GM12878 (cell line): ENCODE measurements around the gene SLCO6A1. TPM values are rescaled to one million over a fixed set of nuclear protein-coding genes. Genes with fewer than 3 reads are reported as not detected.

Experiments used
- ATAC-seq: fragments of 200-7000 bp; cut with Tn5 transposase; 3 replicates; pipeline ENCODE4 v1.9.1; 2020; ENCODE audit warnings: mild to moderate bottlenecking, moderate library complexity
- BruUV-seq: library from RNA; stranded (reverse); fragments of 400-500 nt; replicated peaks from 2 replicates; lab custom pipeline; 2021; lab: Mats Ljungman, UMichigan
- CTCF ChIA-PET: fragments of 300-600 bp; sonication (Branson Sonifier 250); formaldehyde crosslinking; extraction: SDS; loops from one replicate; lab custom pipeline; 2021; ENCODE audit warnings: inconsistent platforms; lab: Yijun Ruan, JAX
- POLR2A ChIA-PET: fragments of 350-600 bp; formaldehyde crosslinking; extraction: SDS; loops from one replicate; lab custom pipeline; 2021; ENCODE audit warnings: inconsistent platforms; lab: Charles Lee
- RAD21 ChIA-PET: fragments of 300-600 bp; sonication (Branson Sonifier 250); formaldehyde crosslinking; loops from one replicate; lab custom pipeline; 2023; ENCODE audit warnings: antibody characterized with exemption; ENCODE audit not compliant: unreplicated experiment; lab: Charles Lee
- SMC1A ChIA-PET: fragments of 300-600 bp; sonication (Branson Sonifier 250); formaldehyde crosslinking; loops from one replicate; lab custom pipeline; 2023; ENCODE audit not compliant: unreplicated experiment, uncharacterized antibody; lab: Charles Lee
- DNase-seq: peaks from one replicate; pipeline ENCODE4 v3.0.0-alpha.2; 2011; ENCODE audit warnings: low read depth, low spot score
- FAIRE-seq: peaks from 3 replicates; lab custom pipeline; 2011; peaks lifted over from hg19 to GRCh38; lab: Jason Lieb, UNC
- H2AFZ ChIP-seq: 2 replicates; pipeline ENCODE4 v1.6.0; 2011; ENCODE audit warnings: low read depth, low read length, control low read depth; ENCODE audit not compliant: control insufficient read depth
- H3K27ac ChIP-seq: 2 replicates; pipeline ENCODE4 v1.5.1; 2011; ENCODE audit warnings: control low read depth; ENCODE audit not compliant: control insufficient read depth, insufficient read depth
- H3K27me3 ChIP-seq, 2 experiments: replicated peaks in 1 of 2; 2 replicates each; pipeline versions ENCODE4 v1.6.0 to v1.6.1; 2011; ENCODE audit warnings: low read length in 1 of 2; ENCODE audit not compliant: control insufficient read depth in 2 of 2, insufficient read depth in 2 of 2
- H3K36me3 ChIP-seq, 2 experiments: 2 replicates each; pipeline ENCODE4 v1.5.1; 2011; ENCODE audit warnings: low read length in 1 of 2; ENCODE audit not compliant: control insufficient read depth in 2 of 2, insufficient read depth in 2 of 2
- H3K4me1 ChIP-seq: 2 replicates; pipeline ENCODE4 v1.6.1; 2011; ENCODE audit warnings: mild to moderate bottlenecking, low read length, moderate library complexity, mixed read lengths; ENCODE audit not compliant: control insufficient read depth, insufficient read depth
- H3K4me2 ChIP-seq: 2 replicates; pipeline ENCODE4 v1.6.0; 2011; ENCODE audit warnings: control low read depth; ENCODE audit not compliant: control insufficient read depth, insufficient read depth
- H3K4me3 ChIP-seq: fragments of 200-600 bp; sonication (generic); 2 replicates; pipeline ENCODE4 v1.5.1; 2016
- H3K79me2 ChIP-seq: 2 replicates; pipeline ENCODE4 v1.6.0; 2011; ENCODE audit warnings: low read length; ENCODE audit not compliant: control insufficient read depth, insufficient read depth
- H3K9ac ChIP-seq: 2 replicates; pipeline ENCODE4 v1.8.0; 2011; ENCODE audit warnings: low read length, control low read depth, mixed read lengths; ENCODE audit not compliant: control insufficient read depth, insufficient read depth
- H3K9me3 ChIP-seq: replicated peaks from 3 replicates; pipeline ENCODE4 v1.5.1; 2011; ENCODE audit warnings: mild to moderate bottlenecking, low read length; ENCODE audit not compliant: control insufficient read depth, insufficient read depth
- H4K20me1 ChIP-seq: 2 replicates; pipeline ENCODE4 v1.6.0; 2011; ENCODE audit not compliant: control insufficient read depth, insufficient read depth
- CHD2 ChIP-seq: IDR thresholded peaks from 2 replicates; pipeline ENCODE4 v1.6.1; 2011; ENCODE audit warnings: low read depth, low read length, improper control_type of control experiment, borderline replicate concordance
- E4F1 ChIP-seq: fragments of 450-650 bp; IDR thresholded peaks from 2 replicates; pipeline ENCODE4 v1.6.1; 2018; ENCODE audit warnings: borderline replicate concordance, mild to moderate bottlenecking; ENCODE audit not compliant: partially characterized antibody
- EED ChIP-seq: sonication (generic); IDR thresholded peaks from 2 replicates; pipeline ENCODE4 v1.6.1; 2016; ENCODE audit warnings: antibody characterized with exemption, low read depth
- IRF4 ChIP-seq: IDR thresholded peaks from 2 replicates; pipeline ENCODE4 v1.6.1; 2011; ENCODE audit warnings: low read depth, low read length
- RELA ChIP-seq: fragments of 450-650 bp; IDR thresholded peaks from 2 replicates; pipeline ENCODE4 v1.8.0; 2014; ENCODE audit warnings: borderline replicate concordance; ENCODE audit not compliant: partially characterized antibody
- RFX5 ChIP-seq: IDR thresholded peaks from 2 replicates; pipeline ENCODE4 v1.6.1; 2011; ENCODE audit warnings: low read depth, low read length, improper control_type of control experiment
- SMARCA5 ChIP-seq: fragments of 450-650 bp; IDR thresholded peaks from 2 replicates; pipeline ENCODE4 v1.6.1; 2017; ENCODE audit warnings: mild to moderate bottlenecking
- SUZ12 ChIP-seq: fragments of 200-600 bp; sonication (generic); IDR thresholded peaks from one replicate; pipeline ENCODE4 v1.6.1; 2018; ENCODE audit warnings: antibody characterized with exemption, mild to moderate bottlenecking; ENCODE audit not compliant: unreplicated experiment
- WGBS: methylation state at CpG from one replicate; pipeline ENCODE4 v1.1.6; 2016; ENCODE audit warnings: low lambda C conversion rate; ENCODE audit not compliant: insufficient replicate concordance, insufficient coverage; ENCODE audit errors: missing lambda C conversion rate; 5-methylcytosine and 5-hydroxymethylcytosine counted together
- in situ Hi-C: fragments of 300-500 bp; cut with MboI; formaldehyde crosslinking; loops from 9 replicates; pipeline ENCODE4 v1.14.3; 2018; ENCODE audit warnings: mixed read lengths
- intact Hi-C: fragments of 100-400 bp; cut with micrococcal nuclease; formaldehyde crosslinking; loops from one replicate; pipeline ENCODE4 v1.14.2; 2022; ENCODE audit not compliant: unreplicated experiment
- polyA plus RNA-seq, 11 experiments: library from polyadenylated mRNA; depleted of rRNA in 4 of 11; unstranded in 6 of 11; stranded (reverse) in 5 of 11; fragments of >200 nt; fragmentation: Nextera tagmentation in 4 of 11; fragmentation: Illumina TruSeq in 1 of 11; extraction: Ambion mirVana in 4 of 11; extraction: Trizol in 1 of 11; gene quantifications; 1 replicate in 1 of 11; 2 replicates in 10 of 11; pipeline versions ENCODE4 v1.2.1 to v1.2.3, GENCODE V29; 2011 to 2016; ENCODE audit warnings: inconsistent platforms in 2 of 11, missing spikeins in 2 of 11, low read depth in 1 of 11
- total RNA-seq, 4 experiments: library from RNA; depleted of rRNA in 3 of 4; stranded (reverse); fragments of >200 nt in 3 of 4; fragmentation: Illumina TruSeq in 1 of 4; extraction: Trizol in 1 of 4; gene quantifications; 2 replicates each; pipeline versions ENCODE4 v1.2.1 to v1.2.3, GENCODE V29; 2013 to 2021
- TF ChIP-seq, protein P1 (sequence below): IDR thresholded peaks from 2 replicates; pipeline ENCODE4 v1.6.1; 2011; ENCODE audit warnings: borderline replicate concordance, low read depth, mild to moderate bottlenecking, moderate library complexity, low read length; ENCODE audit not compliant: insufficient read depth, poor library complexity, severe bottlenecking
- TF ChIP-seq, protein P2 (sequence below): fragments of 450-650 bp; formaldehyde crosslinking; IDR thresholded peaks from 2 replicates; pipeline ENCODE4 v1.4.0; 2020; ENCODE audit warnings: mild to moderate bottlenecking, moderate library complexity

The SLCO6A1 gene
- total and polyA plus RNA-seq, 10 of the 15 experiments (the other 5 are each of a cell fraction or from before 2014, with no cell fraction given) = not detected

- H3K4me2 ChIP-seq = peak overlapping the region; percentile 15
- no peak for TF ChIP-seq IRF4
- TF ChIP-seq E4F1 = no peak
- TF ChIP-seq RFX5 = no peak
- TF ChIP-seq, all 136 proteins: peak for 0
- no peaks in the 10 kb centered on the region for H4K20me1 ChIP-seq
- ChIA-PET CTCF (interaction anchor here (0.6 to 1.0 kb wide), 2 partner anchors 108 to 587 kb away, joined by 3 to 4 read pairs; no protein-coding TSS in a partner anchor), RAD21 (no interaction called here), SMC1A (no interaction called here), POLR2A (no interaction called here)
- ATAC-seq (peak; percentile 90), FAIRE-seq (no peak), DNase-seq (peak; percentile 15)
- H3K27ac ChIP-seq = no peak overlapping the region
- no peaks in the 10 kb centered on the region for H3K36me3 ChIP-seq
- in situ Hi-C loops (no loop called here), intact Hi-C loops (no loop called here)
- no peaks in the 10 kb centered on the region for H3K79me2 ChIP-seq
- no TSS peak for BruUV-seq
- no peaks in the 10 kb centered on the region for H3K9me3 ChIP-seq
- no peaks in the 10 kb centered on the region for H3K27me3 ChIP-seq
- no peaks in the 10 kb centered on the region for H3K4me1 ChIP-seq
- H3K9ac ChIP-seq = no peak overlapping the region
- peak overlapping the region; percentile 29; the same call in 1 of the 2 replicates for H3K4me3 ChIP-seq
- H2AFZ ChIP-seq = peak overlapping the region; percentile 86
Observed at GRCh38 chr5:102453716-102454115, 45.1 kb downstream of the SLCO6A1 start.

- Histone ChIP-seq H3K27me3 (no peaks in the 10 kb centered on the region), H3K9ac (no peak overlapping the region), H3K4me3 (no peak overlapping the region), H3K27ac (no peak overlapping the region), H4K20me1 (no peaks in the 10 kb centered on the region), H3K9me3 (no peaks in the 10 kb centered on the region), H2AFZ (no peak overlapping the region), H3K36me3 (no peaks in the 10 kb centered on the region), H3K4me2 (no peak overlapping the region), H3K79me2 (no peaks in the 10 kb centered on the region), H3K4me1 (no peaks in the 10 kb centered on the region)
- intact Hi-C loops = loop anchor here (2.0 kb wide), 1 partner anchor 112 kb away; no protein-coding TSS in a partner anchor
- peak; percentile 24; the same call in 2 of the 3 replicates for ATAC-seq
- RAD21 ChIA-PET = interaction anchor here (1.7 kb wide), 1 partner anchor 94 kb away, joined by 5 read pairs; no protein-coding TSS in a partner anchor
- CTCF ChIA-PET = interaction anchor here (0.8 to 1.5 kb wide), 3 partner anchors 10 to 1132 kb away, joined by 3 read pairs; no protein-coding TSS in a partner anchor
- in situ Hi-C loops = no loop called here
- POLR2A ChIA-PET = no interaction called here
- SMC1A ChIA-PET = interaction anchor here (1.9 kb wide), 1 partner anchor 94 kb away, joined by 5 read pairs; no protein-coding TSS in a partner anchor
- DNase-seq = no peak
- WGBS = 18% methylated on average over 3 of the region's 3 CpGs
- no peak for FAIRE-seq
- BruUV-seq = no TSS peak
- TF ChIP-seq RELA = no peak
- TF ChIP-seq CHD2 = no peak
- no peak for TF ChIP-seq SUZ12
- TF ChIP-seq, protein P1, sequence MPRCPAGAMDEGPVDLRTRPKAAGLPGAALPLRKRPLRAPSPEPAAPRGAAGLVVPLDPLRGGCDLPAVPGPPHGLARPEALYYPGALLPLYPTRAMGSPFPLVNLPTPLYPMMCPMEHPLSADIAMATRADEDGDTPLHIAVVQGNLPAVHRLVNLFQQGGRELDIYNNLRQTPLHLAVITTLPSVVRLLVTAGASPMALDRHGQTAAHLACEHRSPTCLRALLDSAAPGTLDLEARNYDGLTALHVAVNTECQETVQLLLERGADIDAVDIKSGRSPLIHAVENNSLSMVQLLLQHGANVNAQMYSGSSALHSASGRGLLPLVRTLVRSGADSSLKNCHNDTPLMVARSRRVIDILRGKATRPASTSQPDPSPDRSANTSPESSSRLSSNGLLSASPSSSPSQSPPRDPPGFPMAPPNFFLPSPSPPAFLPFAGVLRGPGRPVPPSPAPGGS = no peak
- TF ChIP-seq SMARCA5 = no peak
- TF ChIP-seq EED = no peak
- TF ChIP-seq, protein P2, sequence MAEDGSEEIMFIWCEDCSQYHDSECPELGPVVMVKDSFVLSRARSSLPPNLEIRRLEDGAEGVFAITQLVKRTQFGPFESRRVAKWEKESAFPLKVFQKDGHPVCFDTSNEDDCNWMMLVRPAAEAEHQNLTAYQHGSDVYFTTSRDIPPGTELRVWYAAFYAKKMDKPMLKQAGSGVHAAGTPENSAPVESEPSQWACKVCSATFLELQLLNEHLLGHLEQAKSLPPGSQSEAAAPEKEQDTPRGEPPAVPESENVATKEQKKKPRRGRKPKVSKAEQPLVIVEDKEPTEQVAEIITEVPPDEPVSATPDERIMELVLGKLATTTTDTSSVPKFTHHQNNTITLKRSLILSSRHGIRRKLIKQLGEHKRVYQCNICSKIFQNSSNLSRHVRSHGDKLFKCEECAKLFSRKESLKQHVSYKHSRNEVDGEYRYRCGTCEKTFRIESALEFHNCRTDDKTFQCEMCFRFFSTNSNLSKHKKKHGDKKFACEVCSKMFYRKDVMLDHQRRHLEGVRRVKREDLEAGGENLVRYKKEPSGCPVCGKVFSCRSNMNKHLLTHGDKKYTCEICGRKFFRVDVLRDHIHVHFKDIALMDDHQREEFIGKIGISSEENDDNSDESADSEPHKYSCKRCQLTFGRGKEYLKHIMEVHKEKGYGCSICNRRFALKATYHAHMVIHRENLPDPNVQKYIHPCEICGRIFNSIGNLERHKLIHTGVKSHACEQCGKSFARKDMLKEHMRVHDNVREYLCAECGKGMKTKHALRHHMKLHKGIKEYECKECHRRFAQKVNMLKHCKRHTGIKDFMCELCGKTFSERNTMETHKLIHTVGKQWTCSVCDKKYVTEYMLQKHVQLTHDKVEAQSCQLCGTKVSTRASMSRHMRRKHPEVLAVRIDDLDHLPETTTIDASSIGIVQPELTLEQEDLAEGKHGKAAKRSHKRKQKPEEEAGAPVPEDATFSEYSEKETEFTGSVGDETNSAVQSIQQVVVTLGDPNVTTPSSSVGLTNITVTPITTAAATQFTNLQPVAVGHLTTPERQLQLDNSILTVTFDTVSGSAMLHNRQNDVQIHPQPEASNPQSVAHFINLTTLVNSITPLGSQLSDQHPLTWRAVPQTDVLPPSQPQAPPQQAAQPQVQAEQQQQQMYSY (CRISPR knock-in tag) = no peak
Observed at GRCh38 chr5:102451082-102451481, 47.7 kb downstream of the SLCO6A1 start.
